ENCODE data around the gene SOWAHB.

The SOWAHB gene

GRCh38 chr4:76850010-76850441, 47.9 kb downstream of the SOWAHB start:
- DNase-seq (ENCODE audit: low spot score): no peak

Data from CD4-positive, alpha-beta T cell treated with Interleukin-6 at 100 ng/mL for 8 hours (primary cell).